T-helper 1 cell (primary cell): ENCODE measurements around the gene RPTOR.

Source experiments
- DNase-seq, 5 donors: peaks; one replicate each; pipeline ENCODE4 v3.0.0-alpha.2; 2012 to 2020

RPTOR gene

DNA sequence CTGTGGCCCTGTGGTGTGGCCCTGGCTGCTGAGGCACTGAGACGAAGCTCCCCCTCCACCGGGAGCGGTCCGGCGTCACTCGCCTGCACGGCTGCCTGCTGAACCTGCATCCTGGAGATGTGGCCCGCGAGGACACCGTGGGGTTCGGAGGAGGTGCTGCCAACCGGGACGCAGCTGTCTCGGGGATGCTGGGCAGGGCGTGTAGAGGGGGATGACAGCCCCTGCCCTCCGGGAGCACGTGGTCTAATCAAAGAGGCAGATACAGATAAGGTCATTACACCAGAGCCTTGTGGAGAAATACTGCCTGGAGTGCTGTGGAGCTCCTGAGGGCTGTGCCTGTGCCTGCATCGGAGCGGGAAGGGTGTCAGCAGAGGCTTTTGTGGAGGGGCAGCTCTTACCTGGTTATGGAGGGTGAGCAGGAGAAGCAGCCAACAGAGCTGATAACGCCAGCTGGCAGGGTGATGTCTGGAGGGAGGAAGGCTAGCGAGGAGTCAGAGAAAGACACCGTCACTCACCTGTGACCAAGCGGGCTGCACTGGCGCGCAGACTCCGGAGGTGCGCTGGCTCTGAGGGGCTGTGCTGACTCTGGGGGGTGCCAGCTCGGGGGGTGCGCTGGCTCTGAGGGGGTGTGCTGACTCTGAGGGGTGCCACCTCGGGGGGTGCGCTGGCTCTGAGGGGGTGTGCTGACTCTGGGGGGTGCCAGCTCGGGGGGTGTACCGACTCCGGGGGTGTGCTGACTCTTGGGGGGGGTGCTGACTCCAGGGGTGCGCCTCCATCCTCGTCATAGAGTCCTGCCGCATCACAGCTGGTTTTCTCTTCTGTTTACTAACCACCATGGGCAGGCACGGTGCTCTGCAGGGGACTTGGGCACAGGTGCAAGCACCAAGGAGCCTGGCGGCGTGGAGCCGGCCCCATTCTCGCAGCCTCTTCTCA, 342.3 kb downstream of the RPTOR start:
- no peak for DNase-seq

DNA sequence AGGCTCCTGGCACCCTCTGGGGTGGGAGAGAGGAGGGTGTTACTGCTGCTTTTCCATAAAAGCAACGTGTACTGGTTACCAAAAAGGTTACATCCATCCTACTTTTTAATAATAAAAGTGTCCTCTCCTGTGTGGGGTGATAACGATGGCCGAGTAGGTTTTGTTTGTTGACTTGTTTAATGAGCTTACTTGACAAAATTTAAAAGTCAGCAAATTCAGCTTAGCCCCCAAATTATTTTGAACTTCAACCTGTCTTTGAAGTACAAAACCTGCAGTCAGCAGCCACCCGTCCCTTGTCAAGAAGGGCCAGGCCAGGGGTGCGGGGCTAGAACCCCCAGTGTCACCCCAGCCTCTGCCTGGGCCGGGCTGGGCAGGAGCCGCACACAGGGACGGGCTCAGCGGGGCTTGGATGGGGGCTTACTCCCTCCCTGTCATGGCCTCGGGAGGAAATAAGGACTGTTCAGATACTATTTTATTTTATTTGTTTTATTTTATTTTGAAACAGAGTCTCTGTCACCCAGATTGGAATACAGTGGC, 343.1 kb downstream of the RPTOR start:
- no peak for DNase-seq

DNA sequence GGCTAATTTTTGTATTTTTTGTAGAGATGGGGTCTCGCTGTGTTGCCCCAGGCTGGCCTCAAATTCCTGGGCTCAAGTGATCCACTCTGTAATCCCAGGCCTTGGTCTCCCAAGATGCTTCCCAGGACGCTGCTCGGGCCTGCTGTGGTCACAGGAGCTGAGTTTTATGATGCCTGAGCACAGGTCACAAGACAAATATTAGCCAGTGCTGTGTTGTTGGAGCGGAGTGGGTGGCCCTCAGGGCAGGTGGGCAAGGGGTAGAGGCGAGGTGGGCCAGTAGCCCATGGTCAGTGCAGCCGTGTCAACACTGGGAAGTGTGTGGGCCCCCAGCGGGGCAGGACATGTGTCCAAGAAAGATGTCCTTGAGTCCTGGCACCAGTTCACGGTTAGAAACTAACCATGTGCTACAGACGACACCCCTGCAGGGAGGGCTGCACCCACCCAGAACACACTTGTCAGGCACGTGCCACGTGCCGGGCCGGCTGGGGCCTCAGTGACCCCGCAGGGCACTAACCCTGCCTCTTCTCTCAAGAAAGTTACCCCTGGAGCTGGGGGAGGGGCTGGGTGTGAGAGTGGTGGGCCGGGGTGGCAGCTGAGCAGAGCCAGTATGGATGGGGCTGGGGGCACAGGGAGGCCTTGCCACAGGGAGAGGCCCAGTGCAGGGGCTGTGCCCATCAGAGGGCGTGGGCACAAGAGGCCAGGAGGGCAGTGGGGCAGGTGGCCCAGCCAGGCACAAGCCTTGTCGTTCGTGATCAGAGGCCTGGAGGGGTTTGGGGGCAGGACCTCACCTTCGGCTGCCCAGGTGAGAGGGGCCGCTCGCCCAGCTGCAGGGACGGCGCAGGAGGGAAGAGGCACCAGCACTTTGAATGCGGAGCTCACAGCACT, 343.9 kb downstream of the RPTOR start:
- no peak for DNase-seq

DNA sequence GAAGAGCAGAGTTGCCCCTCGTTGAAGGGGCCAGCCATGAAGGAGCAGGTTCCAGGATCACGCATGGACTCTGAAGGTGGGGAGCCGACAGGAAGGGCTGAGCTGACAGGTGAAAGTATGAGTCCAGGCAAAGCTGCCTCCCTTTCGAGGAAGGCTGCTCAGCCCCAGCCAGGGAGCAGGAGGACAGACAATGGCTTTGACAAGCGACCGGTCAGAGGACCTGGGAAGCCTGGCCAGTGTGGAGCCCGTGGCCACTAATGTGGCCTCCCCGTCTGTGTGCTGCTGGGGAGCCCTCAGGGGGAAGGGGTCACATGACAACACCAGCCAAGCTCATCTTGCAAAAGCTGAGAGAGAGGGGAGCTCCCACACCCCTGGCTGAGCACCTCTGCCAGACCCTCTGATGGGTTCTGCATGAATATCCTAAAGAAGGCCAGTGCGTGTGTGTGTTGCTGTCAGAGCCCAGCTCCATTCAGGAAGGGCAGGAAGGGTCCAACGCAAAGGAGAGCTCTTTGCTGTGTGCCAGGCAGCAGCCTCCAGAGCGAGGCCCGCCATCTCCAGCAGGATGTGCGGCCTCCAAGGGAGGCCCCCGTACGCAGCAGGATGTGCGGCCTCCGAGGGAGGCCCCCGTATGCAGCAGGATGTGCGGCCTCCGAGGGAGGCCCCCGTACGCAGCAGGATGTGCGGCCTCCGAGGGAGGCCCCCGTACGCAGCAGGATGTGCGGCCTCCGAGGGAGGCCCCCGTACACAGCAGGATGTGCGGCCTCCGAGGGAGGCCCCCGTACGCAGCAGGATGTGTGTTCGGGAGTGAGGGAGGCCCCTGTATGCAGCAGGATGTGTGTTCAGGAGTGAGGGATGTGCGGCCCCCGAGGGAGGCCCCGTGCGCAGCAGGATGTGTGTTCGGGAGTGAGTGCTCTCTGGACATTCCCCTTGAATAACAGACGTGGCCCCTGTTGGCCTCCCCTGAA, 344.9 kb downstream of the RPTOR start:
- peak in 1 of 5 donors; percentile 89 for DNase-seq

DNA sequence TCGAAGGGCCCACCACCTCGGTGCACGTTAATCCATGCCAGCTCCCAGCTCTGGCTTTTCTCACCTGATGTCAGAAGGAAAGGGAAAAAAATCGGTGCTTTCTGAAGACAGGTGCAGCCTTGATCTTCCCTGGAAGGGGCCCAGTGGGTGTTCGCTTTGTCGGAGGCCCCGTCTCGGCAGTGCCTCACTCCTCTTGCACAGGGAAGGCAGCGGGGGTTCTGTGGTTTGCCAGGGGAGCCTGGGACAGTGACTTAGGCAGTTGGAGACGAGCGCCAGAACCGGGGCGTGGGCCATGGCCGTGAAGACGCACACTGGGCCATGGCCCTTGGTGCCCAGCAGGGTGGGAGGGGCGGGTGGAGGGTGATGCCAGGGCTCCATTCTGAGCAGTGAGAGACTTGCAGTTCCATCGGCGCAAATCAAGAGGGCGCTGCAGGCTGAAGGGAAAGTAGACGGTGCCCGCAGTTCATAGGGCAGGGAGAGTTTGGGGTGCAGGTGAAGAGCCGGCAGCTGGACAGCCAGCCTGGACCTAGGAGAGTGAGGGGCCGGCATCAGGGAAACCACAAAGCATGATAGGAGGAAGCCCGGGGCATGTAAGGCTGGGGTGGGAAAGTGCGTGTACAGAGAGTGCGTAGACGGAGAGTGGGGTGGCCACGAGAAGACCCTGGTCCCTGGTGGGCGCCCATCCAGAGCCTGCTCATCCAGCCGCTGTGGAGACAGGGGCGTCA, 345.7 kb downstream of the RPTOR start:
- peak in 2 of 5 donors; percentile 29 to 63 for DNase-seq

DNA sequence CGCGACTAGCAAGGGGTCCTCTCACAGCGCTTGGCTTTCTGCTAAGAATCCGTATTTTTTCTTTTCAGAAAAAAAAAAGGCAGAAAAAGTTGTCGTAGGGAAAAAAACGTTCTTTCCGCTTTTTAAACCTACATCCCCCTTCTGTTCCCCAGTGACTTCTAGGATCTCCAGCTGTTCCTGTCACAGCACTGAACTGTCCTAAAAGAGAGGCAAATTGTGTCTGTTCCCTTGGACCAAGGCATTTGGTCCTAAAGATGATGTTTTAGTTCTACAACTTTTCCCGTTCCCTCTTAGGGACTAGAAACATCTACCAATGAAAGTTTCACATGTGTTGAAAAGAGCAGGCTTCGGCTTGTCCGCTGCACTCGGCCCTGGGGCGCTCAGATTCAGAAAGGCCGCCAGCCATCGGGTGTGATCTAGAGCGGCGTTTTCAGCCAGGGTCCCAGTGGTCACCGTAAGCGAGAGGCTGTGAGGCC, 346.3 kb downstream of the RPTOR start:
- DNase-seq: no peak

DNA sequence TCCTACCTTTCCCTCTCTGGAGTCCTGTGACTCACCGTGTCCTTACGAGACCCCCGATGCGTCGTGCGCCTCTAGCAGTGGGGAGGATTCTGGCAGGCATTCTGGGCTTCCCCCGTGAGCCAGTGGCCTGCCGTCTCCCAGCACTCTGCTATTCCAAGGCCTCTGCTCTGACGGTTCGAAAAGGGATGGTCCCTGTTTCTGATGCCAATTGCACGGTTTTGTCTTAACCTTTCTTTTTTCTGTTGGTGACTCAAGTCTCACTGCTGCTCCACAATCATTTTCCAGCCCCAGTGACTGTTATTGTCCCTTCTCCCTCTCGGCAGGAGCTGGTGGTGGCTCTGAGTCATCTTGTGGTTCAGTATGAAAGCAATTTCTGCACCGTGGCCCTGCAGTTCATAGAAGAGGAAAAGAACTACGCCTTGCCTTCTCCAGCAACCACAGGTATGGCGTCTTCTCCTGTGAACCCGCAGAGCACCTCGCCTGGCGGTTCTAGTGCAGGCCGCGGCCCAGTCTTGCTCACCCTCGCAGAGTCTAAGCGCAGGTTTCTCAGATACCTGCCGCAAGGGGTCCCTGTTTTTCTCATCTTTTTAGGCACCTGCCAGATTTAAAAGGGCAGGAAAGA, 346.9 kb downstream of the RPTOR start:
- peak; percentile 45 to 98 (median 65) for DNase-seq

DNA sequence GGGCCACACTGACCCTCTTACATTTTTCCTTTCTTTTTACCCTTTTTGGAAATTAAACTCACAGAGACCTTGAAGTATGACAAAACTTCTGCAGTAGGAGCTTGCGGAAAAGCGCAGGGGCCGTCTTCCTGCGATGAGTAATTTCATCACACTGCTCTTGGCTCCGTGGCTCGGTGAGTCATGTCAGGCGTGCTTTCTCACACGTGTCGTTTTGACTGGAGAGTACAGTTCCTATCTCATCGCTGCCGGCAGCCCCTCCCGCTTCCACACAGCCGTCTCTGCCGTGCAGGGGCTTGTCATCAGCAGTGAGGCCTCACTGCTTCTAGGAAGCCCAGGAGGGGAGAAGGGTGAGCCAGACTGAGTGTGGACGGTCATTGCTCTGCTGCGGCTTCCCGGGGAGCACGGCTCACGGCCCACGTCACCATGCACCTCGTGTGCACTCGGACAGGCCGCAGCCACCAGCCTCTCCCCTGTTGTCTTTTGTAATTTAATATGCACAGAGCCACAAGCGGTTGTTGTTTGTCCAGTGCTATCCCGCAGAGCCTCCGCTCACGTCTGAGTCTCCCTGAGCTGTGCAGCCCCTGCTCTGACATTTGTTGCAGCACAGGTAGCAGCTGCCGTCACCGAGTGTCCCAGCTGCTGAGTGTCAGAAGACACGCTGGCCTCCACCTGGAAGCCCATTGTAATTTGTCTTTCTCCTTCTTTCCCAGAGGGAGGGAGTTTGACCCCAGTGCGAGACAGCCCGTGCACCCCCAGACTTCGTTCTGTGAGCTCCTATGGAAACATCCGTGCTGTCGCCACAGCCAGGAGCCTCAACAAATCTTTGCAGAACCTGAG, 347.6 kb downstream of the RPTOR start:
- peak; percentile 64 to 99 (median 73) for DNase-seq

DNA sequence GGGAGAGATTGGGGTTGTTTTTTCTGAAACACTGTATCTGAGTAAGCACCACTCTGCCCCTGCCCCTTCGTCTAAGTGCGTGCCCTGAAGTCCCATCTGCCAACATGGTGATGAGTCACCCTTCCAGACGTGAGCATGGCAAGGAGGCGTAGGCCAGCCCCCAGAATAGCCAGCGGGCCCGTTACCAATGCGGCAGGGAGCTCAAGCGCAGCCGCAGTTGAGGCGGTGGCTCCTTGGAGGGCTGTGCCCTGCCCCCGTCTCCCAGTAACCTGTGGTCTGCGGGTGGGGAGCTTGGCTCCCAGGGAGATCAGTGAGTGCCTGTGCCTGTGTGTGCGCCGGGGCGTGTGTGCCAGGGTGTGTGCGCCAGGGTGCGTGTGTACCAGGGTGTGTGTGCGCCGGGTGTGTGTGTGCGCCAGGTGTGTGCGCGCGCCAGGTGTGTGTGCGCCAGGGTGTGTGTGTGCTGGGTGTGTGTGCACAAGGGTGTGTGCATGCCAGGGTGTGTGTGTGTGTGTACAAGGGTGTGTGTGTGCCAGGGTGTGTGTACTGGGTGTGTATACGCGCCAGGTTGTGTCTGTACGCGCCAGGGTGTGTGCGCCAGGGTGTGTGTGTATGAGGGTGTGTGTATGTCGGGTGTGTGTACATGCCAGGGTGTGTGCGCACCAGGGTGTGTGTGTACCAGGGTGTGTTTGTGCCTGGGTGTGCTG, 348.4 kb downstream of the RPTOR start:
- DNase-seq: peak in 2 of 5 donors; percentile 35 to 91

DNA sequence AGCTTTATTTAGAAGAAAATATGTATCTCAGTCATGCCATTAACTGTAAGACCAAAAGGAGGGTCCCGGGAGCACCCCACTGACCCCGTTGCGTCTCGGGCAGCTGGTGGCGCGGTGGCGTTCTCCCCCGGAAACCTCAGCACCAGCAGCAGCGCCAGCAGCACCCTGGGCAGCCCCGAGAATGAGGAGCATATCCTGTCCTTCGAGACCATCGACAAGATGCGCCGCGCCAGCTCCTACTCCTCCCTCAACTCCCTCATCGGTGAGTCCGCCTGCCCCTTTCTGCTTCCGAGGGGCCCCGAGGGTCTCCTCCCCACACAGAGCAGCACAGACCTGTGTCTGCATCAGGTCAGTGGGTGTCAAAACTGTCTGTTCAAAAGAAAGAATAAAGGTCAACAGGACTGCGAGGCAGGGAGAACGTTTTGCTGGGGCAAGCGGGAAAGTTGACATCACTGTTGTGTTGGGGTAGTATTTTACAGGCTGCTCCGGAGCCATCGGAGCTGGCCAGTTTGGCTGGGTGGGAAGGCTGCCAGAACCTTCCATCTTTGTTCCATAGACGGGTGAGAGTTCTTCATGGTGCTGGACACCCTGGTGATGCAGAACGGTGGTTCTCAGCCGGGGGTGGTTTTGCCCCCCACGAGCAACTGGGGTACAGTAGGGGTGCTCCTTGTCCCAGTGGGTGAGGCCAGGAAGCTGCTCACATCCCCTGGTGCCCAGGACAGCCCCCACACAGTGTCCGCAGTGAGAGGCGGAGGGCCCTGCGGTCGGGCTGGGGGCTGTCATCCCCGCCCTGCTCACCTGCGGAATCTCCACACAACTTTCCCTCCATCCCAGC, 349.2 kb downstream of the RPTOR start:
- no peak for DNase-seq

DNA sequence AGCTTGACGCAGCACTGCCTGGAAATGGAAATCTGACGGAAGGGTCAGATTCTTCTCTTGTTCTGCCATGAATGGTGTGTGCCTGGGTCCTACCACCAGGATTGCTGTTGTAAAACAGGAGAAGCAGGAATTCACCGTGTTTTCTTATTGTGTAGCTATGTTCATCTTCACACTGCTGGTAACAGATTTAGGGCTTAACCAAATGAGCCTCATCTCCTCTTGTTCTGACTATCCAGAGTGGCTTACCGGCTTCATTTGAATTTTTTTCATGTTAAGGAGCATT, 349.7 kb downstream of the RPTOR start:
- DNase-seq: peak in 1 of 5 donors; percentile 24

DNA sequence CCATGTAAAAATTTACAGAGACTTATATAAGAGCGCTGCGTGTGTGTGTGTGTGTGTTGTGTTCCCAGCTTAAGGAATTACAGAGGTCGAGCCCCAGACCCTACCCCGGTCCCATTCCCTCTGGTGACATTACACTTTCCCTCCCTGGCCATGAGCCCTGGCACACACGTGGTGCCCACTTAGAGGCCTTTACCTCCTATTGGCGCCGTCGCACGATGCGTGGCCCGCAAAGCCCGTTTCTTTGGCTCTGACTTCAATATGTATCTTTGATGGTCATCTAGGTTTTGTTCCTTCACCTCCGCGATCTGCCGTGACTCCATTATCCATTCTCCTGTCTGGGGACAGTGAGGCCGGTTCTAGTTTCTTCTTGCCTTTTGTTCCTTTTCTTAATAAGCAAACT, 350.1 kb downstream of the RPTOR start:
- no peak for DNase-seq

DNA sequence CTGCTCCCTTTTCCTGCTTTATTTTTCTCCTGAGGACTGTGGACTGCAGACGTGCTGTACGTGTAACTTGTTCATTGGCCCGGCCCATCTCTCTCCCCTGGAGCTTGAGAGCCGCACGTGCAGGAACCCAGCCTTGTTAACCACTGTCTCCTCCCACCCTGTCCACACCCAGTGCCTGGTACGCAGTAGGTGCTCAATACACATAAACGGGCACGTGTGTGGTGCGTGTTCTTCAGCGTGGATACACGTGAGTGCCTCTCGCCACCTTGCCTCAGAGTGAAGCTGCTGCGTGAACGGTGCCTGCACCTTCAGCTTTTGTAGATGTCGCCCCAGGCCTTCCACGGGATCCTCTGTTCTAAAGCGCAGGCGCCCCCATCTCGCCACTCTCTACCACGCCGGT, 350.7 kb downstream of the RPTOR start:
- DNase-seq: peak in 1 of 5 donors; percentile 76

DNA sequence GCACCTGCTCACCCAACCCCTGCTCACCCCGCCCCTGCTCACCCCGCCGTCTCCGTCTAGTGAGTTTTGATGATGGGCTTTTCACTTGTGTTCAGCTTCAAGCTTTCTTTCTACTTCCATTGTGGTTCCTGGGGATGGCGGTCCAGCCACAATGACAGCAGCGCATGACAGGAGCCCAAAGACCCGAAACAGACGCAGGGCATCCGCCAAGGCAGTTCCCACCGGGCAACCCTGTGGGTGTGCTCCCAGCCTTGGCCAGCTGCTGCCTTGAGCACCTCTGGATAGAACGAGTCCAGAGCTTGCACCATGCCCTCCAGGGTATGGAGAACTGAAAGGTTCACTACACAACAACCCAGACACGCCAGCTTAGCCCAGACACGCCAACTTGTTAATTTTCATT, 354.1 kb downstream of the RPTOR start:
- DNase-seq: no peak

DNA sequence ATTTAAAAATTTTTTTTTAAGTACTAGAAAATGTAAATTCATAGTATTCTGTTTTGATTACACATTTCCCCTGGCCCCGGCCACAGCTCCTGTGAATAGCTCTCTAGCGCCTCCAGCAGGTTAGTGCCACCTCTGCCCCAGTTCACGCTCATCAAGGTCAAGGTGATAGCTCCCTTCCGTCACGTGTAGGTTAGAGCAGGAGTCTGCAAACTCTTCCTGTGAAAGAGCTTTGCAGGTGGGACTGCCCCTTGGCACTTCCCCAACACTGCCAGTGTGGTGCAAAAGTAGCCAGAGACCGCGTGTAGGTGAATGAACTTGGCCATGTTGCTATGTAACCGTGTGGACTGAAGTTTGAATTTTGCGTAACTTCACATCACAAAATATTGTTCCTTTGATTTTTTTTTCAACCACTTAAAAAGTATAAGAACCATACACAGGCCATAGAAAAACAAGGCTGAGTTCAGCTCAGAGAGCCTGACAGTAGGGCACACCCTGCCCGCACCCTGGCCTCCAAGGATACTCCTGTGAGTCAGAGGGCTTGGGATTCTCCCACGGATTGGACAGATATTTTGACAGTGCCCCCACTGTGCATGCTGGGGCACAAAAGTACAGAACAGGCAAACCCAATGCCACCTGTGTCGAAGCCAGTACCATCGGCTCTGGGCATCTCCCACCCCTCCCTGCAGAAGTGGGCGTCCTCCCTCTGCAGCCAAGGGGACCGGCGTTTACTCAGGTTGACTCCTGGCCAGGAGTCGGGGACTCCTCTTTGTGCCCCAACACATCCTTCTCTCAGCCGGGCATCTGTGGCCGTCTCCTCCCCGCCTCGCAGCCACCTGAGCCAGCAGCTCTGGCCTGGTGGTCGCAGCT, 355.0 kb downstream of the RPTOR start:
- DNase-seq: peak; percentile 45 to 80 (median 68)

DNA sequence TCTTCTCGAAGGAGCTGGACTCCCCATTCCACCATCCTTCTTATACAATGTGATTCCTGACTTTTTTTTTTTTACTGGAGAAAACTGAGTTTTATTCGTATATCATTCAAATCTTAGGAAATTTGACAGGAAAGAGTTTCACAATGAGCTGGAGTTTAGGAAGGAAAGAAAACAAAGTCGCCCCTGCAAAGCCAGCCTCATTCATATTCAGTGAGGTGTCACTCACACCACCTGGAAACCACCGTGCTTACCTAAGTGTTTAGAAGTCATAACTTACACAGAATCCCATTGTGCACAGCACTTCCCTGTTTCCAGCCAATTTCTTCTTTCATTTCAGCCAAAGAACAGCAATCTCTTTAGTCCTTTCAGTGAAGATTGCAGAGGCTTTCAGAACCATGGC, 356.7 kb downstream of the RPTOR start:
- DNase-seq: no peak
